SK-N-SH treated with all-trans-retinoic acid at 6 μM for 48 hours (cell line): ENCODE results near the gene PDE9A.

Source experiments
- ATAC-seq: fragments of 200-7000 bp; cut with Tn5 transposase; 3 replicates; pipeline ENCODE4 v1.9.1; 2020; ENCODE audit warnings: mild to moderate bottlenecking, moderate library complexity
- ARNTL ChIP-seq: fragments of 450-650 bp; formaldehyde crosslinking; IDR thresholded peaks from 2 replicates; pipeline ENCODE4 v1.5.0; 2020; ENCODE audit warnings: low read depth, mild to moderate bottlenecking, moderate library complexity, borderline replicate concordance
- CSDC2 ChIP-seq: fragments of 250-450 bp; sonication (Bioruptor Pico); IDR thresholded peaks from 2 replicates; pipeline ENCODE4 v1.5.0; 2020; ENCODE audit warnings: mild to moderate bottlenecking, moderate library complexity
- ESRRG ChIP-seq: fragments of 250-450 bp; sonication (Bioruptor Pico); IDR thresholded peaks from 2 replicates; pipeline ENCODE4 v1.6.1; 2021; ENCODE audit warnings: mild to moderate bottlenecking
- GLIS3 ChIP-seq: fragments of 250-450 bp; sonication (Bioruptor Pico); IDR thresholded peaks from 2 replicates; pipeline ENCODE4 v1.5.0; 2020; ENCODE audit warnings: mild to moderate bottlenecking, moderate library complexity
- ISL1 ChIP-seq: fragments of 250-450 bp; sonication (Bioruptor Pico); IDR thresholded peaks from 2 replicates; pipeline ENCODE4 v2.1.2; 2022; ENCODE audit warnings: mild to moderate bottlenecking, moderate library complexity
- OSR1 ChIP-seq: fragments of 250-450 bp; sonication (Bioruptor Pico); IDR thresholded peaks from 2 replicates; pipeline ENCODE4 v1.8.0; 2022; ENCODE audit warnings: moderate library complexity, mild to moderate bottlenecking, inconsistent platforms
- RARB ChIP-seq: fragments of 250-450 bp; sonication (Bioruptor Pico); IDR thresholded peaks from 2 replicates; pipeline ENCODE4 v1.8.0; 2021; ENCODE audit warnings: mild to moderate bottlenecking, moderate library complexity
- SNAI2 ChIP-seq: fragments of 250-450 bp; sonication (Bioruptor Pico); IDR thresholded peaks from 2 replicates; pipeline ENCODE4 v1.5.0; 2020; ENCODE audit warnings: mild to moderate bottlenecking, moderate library complexity
- TCF4 ChIP-seq: fragments of 250-450 bp; sonication (Bioruptor Pico); IDR thresholded peaks from 2 replicates; pipeline ENCODE4 v1.8.0; 2021; ENCODE audit warnings: mild to moderate bottlenecking, moderate library complexity, borderline replicate concordance
- TOX ChIP-seq: fragments of 250-450 bp; sonication (Bioruptor Pico); IDR thresholded peaks from 2 replicates; pipeline ENCODE4 v1.8.0; 2021; ENCODE audit warnings: mild to moderate bottlenecking, moderate library complexity, borderline replicate concordance
- ZC3H10 ChIP-seq: fragments of 250-450 bp; sonication (Bioruptor Pico); IDR thresholded peaks from 2 replicates; pipeline ENCODE4 v1.5.1; 2021; ENCODE audit warnings: mild to moderate bottlenecking, moderate library complexity
- ZFP3 ChIP-seq: fragments of 250-450 bp; sonication (Bioruptor Pico); IDR thresholded peaks from 2 replicates; pipeline ENCODE4 v1.5.0; 2020; ENCODE audit warnings: mild to moderate bottlenecking, moderate library complexity
- ZNF565 ChIP-seq: fragments of 450-650 bp; formaldehyde crosslinking; conservative IDR thresholded peaks from 2 replicates; pipeline ENCODE4 v1.5.0; 2020; ENCODE audit warnings: low read depth, mild to moderate bottlenecking, moderate library complexity
- ZNF70 ChIP-seq: fragments of 450-650 bp; formaldehyde crosslinking; IDR thresholded peaks from 2 replicates; pipeline ENCODE4 v1.5.0; 2020; ENCODE audit warnings: mild to moderate bottlenecking, moderate library complexity
- TF ChIP-seq, protein P1 (sequence below): fragments of 250-450 bp; sonication (Bioruptor Pico); IDR thresholded peaks from 2 replicates; pipeline ENCODE4 v1.5.1; 2021; ENCODE audit warnings: mild to moderate bottlenecking, moderate library complexity
- TF ChIP-seq, protein P2 (sequence below): fragments of 250-450 bp; sonication (Bioruptor Pico); IDR thresholded peaks from 2 replicates; pipeline ENCODE4 v1.8.0; 2020; ENCODE audit warnings: mild to moderate bottlenecking, moderate library complexity, borderline replicate concordance
- TF ChIP-seq, protein P3 (sequence below): fragments of 250-450 bp; sonication (Bioruptor Pico); IDR thresholded peaks from 2 replicates; pipeline ENCODE4 v1.8.0; 2021; ENCODE audit warnings: low read depth, mild to moderate bottlenecking, moderate library complexity, borderline replicate concordance
- TF ChIP-seq, protein P4 (sequence below): fragments of 250-450 bp; sonication (Bioruptor Pico); IDR thresholded peaks from 2 replicates; pipeline ENCODE4 v1.5.0; 2020; ENCODE audit warnings: mild to moderate bottlenecking, moderate library complexity

PDE9A gene

DNA sequence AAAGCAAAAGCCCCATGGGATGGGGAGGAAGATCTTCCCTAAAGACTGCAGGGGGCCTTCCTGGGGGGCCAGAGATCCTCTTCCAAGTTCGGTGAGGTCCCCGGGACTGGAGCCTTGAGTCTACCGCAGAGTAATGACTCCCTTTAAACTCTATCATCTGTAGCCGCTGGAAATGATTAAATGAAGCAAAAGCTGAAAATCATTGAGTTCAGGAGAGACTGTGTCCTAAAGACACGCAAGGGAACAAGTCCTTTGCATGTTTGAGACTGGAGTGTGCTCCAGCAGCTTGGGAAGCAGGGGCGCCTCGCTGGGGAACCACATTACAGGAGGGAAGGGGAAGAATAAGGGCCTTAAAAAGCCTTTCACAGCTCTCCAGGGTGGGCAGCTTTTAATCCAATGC is 155.8 kb downstream of the PDE9A start (continued):
- TF ChIP-seq, protein P1, sequence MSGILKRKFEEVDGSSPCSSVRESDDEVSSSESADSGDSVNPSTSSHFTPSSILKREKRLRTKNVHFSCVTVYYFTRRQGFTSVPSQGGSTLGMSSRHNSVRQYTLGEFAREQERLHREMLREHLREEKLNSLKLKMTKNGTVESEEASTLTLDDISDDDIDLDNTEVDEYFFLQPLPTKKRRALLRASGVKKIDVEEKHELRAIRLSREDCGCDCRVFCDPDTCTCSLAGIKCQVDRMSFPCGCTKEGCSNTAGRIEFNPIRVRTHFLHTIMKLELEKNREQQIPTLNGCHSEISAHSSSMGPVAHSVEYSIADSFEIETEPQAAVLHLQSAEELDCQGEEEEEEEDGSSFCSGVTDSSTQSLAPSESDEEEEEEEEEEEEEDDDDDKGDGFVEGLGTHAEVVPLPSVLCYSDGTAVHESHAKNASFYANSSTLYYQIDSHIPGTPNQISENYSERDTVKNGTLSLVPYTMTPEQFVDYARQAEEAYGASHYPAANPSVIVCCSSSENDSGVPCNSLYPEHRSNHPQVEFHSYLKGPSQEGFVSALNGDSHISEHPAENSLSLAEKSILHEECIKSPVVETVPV (CRISPR knock-in tag): no peak
- TF ChIP-seq ISL1 (no peak), OSR1 (no peak), ESRRG (CRISPR knock-in tag) (no peak), ARNTL (CRISPR knock-in tag) (no peak), ZC3H10 (CRISPR knock-in tag) (no peak), CSDC2 (CRISPR knock-in tag) (no peak), ZFP3 (CRISPR knock-in tag) (no peak), SNAI2 (CRISPR knock-in tag) (no peak), RARB (CRISPR knock-in tag) (no peak)
- TF ChIP-seq, protein P2, sequence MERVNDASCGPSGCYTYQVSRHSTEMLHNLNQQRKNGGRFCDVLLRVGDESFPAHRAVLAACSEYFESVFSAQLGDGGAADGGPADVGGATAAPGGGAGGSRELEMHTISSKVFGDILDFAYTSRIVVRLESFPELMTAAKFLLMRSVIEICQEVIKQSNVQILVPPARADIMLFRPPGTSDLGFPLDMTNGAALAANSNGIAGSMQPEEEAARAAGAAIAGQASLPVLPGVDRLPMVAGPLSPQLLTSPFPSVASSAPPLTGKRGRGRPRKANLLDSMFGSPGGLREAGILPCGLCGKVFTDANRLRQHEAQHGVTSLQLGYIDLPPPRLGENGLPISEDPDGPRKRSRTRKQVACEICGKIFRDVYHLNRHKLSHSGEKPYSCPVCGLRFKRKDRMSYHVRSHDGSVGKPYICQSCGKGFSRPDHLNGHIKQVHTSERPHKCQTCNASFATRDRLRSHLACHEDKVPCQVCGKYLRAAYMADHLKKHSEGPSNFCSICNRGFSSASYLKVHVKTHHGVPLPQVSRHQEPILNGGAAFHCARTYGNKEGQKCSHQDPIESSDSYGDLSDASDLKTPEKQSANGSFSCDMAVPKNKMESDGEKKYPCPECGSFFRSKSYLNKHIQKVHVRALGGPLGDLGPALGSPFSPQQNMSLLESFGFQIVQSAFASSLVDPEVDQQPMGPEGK (CRISPR knock-in tag): no peak
- TF ChIP-seq, protein P3, sequence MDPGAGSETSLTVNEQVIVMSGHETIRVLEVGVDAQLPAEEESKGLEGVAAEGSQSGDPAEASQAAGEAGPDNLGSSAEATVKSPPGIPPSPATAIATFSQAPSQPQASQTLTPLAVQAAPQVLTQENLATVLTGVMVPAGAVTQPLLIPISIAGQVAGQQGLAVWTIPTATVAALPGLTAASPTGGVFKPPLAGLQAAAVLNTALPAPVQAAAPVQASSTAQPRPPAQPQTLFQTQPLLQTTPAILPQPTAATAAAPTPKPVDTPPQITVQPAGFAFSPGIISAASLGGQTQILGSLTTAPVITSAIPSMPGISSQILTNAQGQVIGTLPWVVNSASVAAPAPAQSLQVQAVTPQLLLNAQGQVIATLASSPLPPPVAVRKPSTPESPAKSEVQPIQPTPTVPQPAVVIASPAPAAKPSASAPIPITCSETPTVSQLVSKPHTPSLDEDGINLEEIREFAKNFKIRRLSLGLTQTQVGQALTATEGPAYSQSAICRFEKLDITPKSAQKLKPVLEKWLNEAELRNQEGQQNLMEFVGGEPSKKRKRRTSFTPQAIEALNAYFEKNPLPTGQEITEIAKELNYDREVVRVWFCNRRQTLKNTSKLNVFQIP (CRISPR knock-in tag): no peak
- TF ChIP-seq, all 23 proteins: peak for 0

DNA sequence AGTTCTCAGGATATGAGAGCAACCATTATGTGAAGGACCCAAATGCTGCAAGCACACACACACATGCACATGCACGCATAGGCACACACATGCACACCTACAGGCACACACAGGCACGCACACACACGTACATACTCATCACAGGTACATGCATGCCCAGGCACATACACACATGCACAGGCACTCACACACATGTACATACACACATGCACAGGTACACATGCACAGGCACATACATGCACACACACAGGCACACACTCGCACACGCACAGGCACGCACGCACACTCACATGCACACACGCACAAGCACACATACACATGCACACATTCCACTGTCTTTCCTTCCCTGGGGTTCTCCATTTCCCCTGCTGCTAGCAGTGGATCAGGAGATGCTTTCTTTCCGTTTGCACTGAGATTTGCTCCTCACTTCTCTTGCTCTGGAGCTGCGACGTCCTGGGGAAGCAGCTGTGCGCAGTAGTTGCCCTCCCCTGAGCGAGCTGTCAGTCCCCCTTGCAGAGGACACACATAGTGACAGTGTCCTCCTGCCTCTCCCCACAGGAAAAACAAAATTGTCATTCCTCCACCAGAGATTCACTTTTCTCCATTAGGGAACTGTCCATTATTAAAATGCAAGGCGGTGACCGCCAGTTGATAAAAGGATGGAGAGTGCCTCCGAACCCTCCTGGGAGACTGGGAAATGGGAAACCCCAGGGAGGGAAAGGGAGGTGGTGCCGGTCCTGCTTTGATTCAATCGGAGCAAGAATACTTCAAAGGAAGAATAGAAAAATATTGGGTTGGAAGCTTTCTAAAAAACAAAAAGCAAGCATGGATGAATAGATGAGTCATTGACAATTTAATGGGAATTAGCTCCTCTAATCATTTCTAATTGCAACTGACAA is 156.4 kb downstream of the PDE9A start:
- no peak for TF ChIP-seq SNAI2 (CRISPR knock-in tag)
- no peak for TF ChIP-seq RARB (CRISPR knock-in tag)
- TF ChIP-seq, protein P4, sequence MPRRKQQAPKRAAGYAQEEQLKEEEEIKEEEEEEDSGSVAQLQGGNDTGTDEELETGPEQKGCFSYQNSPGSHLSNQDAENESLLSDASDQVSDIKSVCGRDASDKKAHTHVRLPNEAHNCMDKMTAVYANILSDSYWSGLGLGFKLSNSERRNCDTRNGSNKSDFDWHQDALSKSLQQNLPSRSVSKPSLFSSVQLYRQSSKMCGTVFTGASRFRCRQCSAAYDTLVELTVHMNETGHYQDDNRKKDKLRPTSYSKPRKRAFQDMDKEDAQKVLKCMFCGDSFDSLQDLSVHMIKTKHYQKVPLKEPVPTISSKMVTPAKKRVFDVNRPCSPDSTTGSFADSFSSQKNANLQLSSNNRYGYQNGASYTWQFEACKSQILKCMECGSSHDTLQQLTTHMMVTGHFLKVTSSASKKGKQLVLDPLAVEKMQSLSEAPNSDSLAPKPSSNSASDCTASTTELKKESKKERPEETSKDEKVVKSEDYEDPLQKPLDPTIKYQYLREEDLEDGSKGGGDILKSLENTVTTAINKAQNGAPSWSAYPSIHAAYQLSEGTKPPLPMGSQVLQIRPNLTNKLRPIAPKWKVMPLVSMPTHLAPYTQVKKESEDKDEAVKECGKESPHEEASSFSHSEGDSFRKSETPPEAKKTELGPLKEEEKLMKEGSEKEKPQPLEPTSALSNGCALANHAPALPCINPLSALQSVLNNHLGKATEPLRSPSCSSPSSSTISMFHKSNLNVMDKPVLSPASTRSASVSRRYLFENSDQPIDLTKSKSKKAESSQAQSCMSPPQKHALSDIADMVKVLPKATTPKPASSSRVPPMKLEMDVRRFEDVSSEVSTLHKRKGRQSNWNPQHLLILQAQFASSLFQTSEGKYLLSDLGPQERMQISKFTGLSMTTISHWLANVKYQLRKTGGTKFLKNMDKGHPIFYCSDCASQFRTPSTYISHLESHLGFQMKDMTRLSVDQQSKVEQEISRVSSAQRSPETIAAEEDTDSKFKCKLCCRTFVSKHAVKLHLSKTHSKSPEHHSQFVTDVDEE (CRISPR knock-in tag): no peak
- TF ChIP-seq, protein P2 (CRISPR knock-in tag): no peak
- TF ChIP-seq, protein P1 (CRISPR knock-in tag): no peak
- TF ChIP-seq ZNF70 (CRISPR knock-in tag): no peak
- no peak for TF ChIP-seq GLIS3
- no peak for TF ChIP-seq ESRRG (CRISPR knock-in tag)
- TF ChIP-seq TCF4 (CRISPR knock-in tag): no peak
- TF ChIP-seq TOX (CRISPR knock-in tag): no peak
- no peak for TF ChIP-seq ZNF565 (CRISPR knock-in tag)
- ATAC-seq: no peak
